NCI-H146 (cell line): ENCODE measurements around the gene EHBP1L1.
A peak's percentile ranks its signal among the peaks of the same experiment; 100 is the strongest.

Experiments
- DNase-seq: peaks from one replicate; lab custom pipeline; 2025; lab: John Stamatoyannopoulos, UW

Gene EHBP1L1

GRCh38 chr11:65546217-65546958 is 29.5 kb upstream of the EHBP1L1 start:
- DNase-seq, result peak; percentile 48

DNA sequence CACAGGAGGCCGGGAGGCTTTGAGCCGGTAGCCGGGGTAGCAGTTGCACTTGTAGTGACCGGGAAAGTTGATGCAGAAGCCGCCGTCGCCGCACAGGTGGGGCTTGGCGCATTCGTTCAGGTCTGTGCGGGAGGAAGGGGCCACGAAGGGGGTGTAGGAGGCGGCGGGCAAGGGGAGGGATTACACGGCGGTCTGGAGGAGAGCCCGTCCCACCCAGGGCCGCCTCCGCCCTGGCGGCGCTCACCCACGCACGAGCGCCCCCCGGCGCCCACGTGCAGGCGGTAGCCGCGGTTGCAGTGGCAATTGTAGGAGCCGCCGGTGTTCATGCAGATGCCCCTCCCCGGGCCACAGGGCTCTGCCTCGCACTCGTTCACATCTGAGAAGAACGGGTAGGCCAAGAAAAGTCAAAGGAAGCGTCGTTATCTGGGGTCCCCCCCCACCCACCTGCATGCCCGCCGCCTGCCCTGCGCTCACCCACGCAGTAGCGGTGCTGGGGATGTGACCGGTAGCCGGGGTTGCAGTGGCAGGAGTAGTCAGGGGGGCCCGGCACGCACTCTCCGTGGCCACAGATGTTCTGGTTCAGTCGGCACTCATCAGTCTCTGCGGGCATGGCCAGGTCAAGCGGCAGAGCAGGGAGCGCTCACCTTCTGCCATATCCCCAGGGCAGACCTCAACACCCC is 28.3 kb upstream of the EHBP1L1 start:
- no peak for DNase-seq

DNA sequence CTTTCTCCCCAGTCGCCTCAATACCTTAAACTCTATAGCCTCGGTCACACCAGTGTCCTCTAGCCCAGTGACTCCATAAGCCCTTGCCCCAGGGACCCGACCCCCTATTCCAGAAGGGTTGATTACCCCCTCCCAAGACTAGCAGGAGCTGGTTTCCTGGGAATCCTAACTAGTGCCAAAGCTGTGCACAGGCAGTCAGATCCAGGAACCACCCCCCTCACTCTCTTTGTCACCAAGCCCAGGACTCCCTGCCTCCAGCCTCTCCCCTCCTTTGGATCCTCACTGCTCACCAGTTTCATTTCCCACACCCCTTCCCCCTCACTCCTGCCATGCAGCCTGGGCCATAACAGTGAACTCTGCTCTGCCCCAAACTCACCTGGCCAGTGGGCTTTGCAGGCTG is 27.5 kb upstream of the EHBP1L1 start:
- DNase-seq, result no peak

DNA sequence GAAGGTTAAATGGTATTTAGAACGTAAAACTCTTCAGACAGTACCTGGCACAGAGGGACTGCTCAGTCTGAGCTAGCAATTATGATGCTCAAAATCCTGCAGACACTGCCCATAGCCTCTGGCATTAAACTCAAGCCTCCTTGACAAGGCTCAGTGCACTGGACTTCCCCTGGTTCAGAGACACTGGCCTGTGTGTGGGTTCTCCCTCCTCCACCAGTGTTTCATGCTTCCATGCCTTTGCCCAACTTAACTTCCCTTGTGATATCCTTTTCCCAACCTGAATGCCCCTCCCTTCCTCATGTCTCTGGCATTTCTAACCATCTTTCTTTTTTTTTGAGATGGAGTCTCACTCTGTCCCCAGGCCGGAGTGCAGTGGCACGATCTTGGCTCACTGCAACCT is 26.8 kb upstream of the EHBP1L1 start:
- DNase-seq, result no peak

DNA sequence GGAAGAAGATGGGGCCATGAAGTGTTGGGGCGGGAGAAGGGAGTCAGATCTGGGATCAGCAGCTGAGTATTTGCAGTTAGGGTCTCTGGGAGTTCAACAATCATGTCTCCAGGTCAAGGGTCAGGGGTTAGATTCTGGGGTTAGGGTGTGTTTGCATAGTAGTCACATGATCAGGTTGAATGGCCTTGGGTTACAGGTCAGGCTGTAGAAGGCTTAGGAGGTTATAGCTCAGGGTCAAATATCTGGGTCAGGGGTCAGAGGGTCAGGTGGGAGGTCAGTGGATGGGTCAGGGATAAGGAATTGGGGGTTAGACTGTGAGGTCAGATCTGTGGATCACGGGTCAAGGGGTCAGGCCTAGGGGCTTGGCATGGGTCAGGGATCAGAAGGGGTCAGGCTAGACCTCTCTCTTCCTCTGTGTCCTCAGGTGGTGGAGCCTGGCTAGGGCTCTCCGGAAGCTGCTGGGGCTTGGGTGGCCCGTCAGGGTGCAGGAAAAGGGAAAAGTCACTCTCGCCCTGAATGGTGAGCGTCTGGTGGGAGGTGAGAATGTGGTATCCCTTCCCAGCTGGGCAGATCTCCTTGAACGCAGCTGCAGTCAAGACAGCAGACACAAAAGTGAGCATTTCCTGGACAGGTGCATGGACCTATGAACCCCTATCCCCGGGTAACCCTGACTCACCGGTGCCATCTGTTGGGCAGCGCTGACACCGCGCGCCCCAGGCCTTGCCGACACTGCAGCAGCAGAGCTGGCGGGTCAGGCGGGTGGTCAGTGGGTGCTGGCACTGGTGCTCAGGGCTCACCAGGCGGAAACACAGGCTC is 24.1 kb upstream of the EHBP1L1 start:
- DNase-seq, result peak; percentile 91

DNA sequence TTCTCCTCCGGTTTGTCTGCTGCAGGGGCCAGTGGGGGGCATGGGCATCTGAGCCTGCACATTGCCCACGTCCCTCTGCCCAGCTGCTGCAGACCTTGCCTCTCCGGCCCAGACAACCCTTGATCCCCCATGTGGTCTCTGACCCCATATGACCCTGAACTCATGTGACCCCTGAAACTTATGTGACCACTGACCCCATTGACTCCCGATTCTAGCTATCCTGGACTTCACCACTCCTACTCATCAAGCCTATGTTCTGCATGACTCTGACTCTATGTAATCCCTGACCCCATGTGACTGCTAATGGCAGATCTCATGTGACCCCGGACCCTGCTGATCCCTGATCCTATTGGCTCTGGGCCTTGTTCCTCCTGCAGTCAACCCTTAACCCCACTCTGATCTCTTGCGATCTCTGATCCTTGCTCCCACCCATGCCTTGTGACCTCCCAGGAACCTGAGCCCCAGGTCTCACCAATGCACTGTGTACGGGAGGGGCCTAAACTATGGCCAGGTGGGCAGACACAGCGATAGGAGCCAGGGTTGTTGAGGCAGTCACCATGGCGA is 23.4 kb upstream of the EHBP1L1 start:
- no peak for DNase-seq

DNA sequence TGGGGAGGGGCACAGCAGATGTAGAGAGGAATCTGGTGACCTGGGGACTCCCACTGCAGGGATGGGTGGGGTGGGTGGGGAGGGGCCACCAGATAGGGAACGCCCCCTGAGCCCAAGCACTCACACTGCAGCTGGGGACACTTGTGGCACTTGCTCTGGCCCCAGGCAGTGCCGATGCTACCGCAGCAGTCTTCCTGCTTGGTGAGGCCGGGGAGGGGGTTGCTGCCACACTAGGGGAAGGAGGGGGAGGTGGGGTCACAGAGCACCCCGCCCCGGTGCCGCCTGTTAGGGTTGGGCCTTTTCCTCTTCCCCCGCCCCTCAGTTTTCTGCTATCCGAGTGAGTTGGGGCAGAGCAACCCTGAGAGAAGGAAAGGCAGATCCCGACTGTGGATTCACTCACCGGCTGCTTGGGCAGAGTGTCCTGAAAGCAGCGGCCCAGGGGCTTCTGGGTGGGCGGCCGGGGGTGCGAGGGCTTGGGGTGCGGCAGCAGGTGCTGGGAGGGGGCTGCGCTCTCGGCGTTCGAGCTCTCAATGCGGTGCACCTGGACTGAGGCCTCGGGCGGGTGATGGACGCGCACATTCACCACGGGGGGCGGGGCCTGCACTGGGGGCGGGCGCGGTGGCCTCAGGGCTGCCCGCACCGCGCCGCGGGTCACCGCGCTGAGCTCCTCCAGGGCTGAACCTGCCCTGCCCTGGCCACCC is 22.4 kb upstream of the EHBP1L1 start:
- DNase-seq, result no peak

- DNase-seq, result no peak
These were observed 21.6 kb upstream of the EHBP1L1 start for GRCh38 chr11:65554057-65554818.

GRCh38 chr11:65554842-65555430 is 20.9 kb upstream of the EHBP1L1 start:
- no peak for DNase-seq

GRCh38 chr11:65555693-65556231 is 20.1 kb upstream of the EHBP1L1 start:
- no peak for DNase-seq

- no peak for DNase-seq
These were observed 19.2 kb upstream of the EHBP1L1 start for GRCh38 chr11:65556470-65557279.

GRCh38 chr11:65557280-65558001 is 18.4 kb upstream of the EHBP1L1 start:
- DNase-seq, result peak; percentile 33

DNA sequence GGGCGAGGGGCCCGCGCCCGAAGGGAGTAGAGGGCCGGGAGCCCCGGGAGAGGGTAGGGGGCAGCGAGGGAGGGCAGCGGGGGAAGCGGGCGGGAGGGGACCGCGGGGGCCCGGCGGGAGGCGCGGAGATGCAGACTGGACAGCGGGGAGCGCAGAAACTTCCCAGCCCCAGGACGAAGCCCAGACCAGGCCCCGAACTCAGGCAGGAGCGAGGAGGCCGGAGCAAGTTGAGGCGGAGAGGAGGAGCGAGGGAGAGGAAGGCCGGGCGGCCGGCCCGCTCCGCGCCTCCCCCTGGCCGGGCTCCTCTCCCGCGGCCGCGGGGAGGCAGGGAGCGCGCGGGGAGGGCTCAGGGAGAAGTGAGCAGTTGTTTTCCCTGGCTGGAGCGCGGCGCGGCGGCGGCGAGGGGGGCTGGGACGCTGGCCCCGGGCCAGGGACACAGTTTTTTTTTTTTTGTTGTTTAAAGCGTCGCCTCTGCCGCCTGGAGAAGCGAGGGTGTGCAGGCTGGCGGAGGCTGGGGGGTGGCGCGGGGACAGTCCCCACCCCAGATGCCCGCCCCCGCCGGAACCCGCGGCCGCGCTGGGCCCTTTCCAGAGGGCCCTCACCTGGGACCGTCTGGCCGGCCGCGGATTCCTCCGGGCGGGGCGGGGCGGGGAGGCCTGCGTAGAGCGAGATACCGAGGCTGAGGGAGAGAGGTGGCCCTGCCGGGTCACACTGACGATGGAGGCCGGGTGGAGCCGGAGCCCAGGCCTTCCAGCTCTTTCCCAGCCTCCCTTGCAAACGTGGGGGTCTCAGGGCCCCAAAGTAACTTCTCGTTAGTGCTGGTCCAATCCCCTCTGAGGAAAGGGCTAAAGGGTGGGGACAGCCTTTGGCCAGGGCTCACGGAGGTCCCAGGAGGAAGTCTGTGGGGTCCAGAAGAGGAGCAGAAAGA is 17.6 kb upstream of the EHBP1L1 start, which contains the start of gene LTBP3:
LTBP3 (minus strand) TSS at position 358 of the 928 bp plus-strand sequence. CDS start 400 bp downstream, outside the sequence.
- DNase-seq, result peak; percentile 80

DNA sequence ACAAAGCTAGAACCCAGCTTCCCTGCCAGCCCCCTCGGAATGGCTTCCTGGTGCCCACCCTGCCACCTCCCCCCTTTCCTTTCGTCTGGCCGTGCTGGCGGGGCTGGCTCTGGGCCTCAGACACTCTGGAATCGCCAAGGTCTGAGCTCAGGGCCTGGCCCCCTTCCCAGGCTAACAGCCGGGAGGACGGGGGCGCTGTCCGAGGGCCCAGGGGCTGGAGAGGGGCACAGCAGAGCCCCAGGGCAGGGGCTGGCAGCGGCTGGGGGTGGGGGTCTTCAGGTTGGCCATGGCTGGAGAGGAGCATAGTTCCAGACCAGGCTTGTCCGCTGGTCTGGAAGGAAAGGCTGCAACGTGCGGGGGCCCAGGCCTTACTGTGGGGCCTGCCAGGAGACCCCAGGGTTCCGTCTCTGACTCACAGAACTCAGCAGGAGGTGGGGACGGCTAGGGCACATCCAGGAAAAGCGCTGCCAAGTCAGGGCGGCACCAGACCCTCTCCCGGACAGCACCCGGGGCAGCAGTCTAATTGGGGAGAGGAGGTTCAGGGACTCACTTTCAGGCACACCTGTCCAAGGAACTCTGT is 16.8 kb upstream of the EHBP1L1 start:
- no peak for DNase-seq

DNA sequence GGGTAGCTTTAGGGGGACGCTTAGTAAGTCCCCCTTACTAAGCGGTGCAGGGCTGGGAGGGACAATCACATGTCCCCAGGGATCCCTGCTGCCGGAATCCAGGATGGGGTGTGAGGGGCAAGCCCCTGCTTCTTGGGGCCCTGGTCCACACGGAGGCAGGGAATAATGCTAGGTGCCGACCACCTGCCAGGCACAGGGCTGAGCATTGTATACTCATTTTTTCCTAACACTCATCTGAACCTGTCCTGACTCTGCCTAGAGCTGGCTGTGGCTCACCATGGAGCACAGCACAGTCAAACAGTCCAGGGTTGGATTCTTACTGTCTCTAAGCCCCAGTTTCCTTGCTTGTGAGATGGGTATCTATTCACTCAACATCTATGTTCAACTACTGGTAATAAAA is 16.3 kb upstream of the EHBP1L1 start:
- no peak for DNase-seq

DNA sequence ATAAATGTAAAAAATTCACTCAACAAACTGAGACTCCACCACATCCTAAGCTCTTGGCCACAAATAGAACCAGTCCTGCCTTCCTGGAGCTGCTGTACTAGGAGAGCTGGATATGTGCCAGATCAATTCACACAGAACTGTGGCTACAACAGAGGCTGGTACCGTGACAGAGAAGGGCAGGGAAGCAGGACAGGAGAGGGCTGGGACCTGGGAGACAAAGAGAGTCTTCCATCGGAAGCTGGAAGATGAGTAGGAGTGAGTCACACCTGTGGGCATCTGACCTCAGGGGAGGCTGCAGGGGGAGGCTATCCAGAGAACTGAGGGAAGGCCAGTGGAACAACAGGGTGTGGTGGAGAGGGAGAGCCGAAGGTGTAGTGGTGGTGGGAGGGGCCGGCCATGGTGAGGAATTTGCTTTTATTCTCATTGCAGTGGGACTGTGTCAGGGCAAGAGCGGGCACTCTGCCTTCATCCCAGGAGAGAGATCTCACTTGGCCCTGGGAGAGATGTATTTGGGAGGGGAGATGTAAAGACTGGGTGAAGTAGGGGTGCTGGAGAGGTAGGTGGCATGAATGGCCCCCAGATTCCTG is 15.8 kb upstream of the EHBP1L1 start:
- peak; percentile 48 for DNase-seq
